Right atrium auricular region (tissue), 2 donors: Measurements from ENCODE around the gene HEXA. TPM values are rescaled to one million over a fixed set of nuclear protein-coding genes. Genes with fewer than 3 reads are reported as not detected.

ENCODE experiments used
- DNase-seq: peaks from one replicate; pipeline ENCODE4 v3.0.0-alpha.2; 2019; ENCODE audit warnings: low spot score
- H3K27ac ChIP-seq, 2 donors: fragments of 200-600 bp; sonication (generic); 1 replicate in 1 of 2; 2 replicates in 1 of 2; pipeline ENCODE4 v1.5.1; 2016 to 2019
- H3K27me3 ChIP-seq, 2 donors: fragments of 200-600 bp; sonication (generic); one replicate each; pipeline versions ENCODE4 v1.5.1 to v1.6.0; 2017 to 2019
- H3K36me3 ChIP-seq: fragments of 200-600 bp; sonication (generic); one replicate; pipeline ENCODE4 v1.5.1; 2016
- H3K4me1 ChIP-seq, 2 donors: fragments of 200-600 bp; sonication (generic); one replicate each; pipeline versions ENCODE4 v1.5.1 to v1.6.0; 2017 to 2019
- H3K4me3 ChIP-seq, 2 donors: fragments of 200-600 bp; sonication (generic); 1 replicate in 1 of 2; 2 replicates in 1 of 2; pipeline ENCODE4 v1.5.1; 2017 to 2019; ENCODE audit warnings: mild to moderate bottlenecking in 1 of 2, moderate library complexity in 1 of 2
- H3K9me3 ChIP-seq, 2 donors: fragments of 200-600 bp; sonication (generic); one replicate each; pipeline ENCODE4 v1.5.1; 2019
- CTCF ChIP-seq, 2 donors: fragments of 200-600 bp; sonication (generic); IDR thresholded peaks; one replicate each; pipeline ENCODE4 v1.5.1; 2019; ENCODE audit warnings: antibody characterized with exemption in 2 of 2
- total RNA-seq, 2 donors: library from RNA; depleted of rRNA; stranded (reverse); fragments of >200 nt; gene quantifications; one replicate each; pipeline ENCODE4 v1.1.0, GENCODE V29; 2016

The HEXA gene
- total RNA-seq, 2 donors from 2014 or later: 50.4 to 64.3 TPM

DNA sequence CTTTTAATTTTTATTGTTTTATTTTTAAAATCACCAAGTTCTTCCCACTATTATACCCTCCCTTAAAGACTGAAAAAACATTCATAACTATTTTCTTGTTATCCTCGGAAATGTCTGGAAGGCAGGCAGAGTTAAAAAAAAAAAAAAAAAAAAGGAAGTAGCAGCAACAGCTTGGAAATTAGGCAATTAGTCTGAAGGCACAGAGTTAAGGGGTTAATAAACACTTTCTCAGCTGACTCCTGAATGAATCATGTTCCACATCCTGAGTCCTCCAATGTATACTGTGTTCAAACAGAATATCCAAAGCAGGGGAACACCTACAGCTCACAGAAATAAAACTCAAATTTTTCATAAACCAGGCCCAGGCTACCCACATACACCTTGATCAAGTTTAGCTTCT lies 5.8 kb downstream of the HEXA start:
- Histone ChIP-seq H3K36me3 (no peaks in the 10 kb centered on the region), H3K9me3 (no peaks in the 10 kb centered on the region), H3K4me1 (peaks cover 0 to 28% of the 10 kb centered on the region in 2 donors), H3K27ac (no peak overlapping the region), H3K27me3 (no peaks in the 10 kb centered on the region), H3K4me3 (no peak overlapping the region)
- DNase-seq: no peak
- no peak for TF ChIP-seq CTCF (IDR thresholded peaks at IDR 0.05)

GRCh38 chr15:72368899-72369298 lies 6.9 kb downstream of the HEXA start:
- H3K4me3 ChIP-seq: no peak overlapping the region
- no peaks in the 10 kb centered on the region for H3K27me3 ChIP-seq
- no peaks in the 10 kb centered on the region for H3K36me3 ChIP-seq
- no peak for TF ChIP-seq CTCF (IDR thresholded peaks at IDR 0.05)
- peak; percentile 64 for DNase-seq
- H3K27ac ChIP-seq: no peak overlapping the region
- no peaks in the 10 kb centered on the region for H3K9me3 ChIP-seq
- peaks cover 0 to 17% of the 10 kb centered on the region in 2 donors for H3K4me1 ChIP-seq

DNA sequence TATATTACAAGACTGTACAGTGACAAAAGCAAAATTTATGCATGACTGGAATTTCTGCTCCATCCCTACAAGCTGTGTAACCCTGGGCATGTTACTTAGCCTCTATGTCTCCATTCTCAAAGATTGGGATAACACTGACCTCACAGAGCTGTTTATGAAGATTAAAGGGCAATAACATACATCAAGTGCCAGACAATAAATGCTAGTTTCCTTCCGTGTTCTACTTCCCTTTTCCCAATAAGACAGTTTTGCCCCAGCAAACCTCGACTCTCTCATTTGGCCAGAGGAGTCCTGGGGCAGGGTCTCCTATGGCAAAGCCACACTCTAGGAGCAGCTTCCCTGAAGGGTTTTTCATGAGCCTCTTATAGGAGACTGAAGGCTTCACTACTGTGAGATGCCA lies 7.5 kb downstream of the HEXA start:
- no peak overlapping the region for H3K4me3 ChIP-seq
- H3K27me3 ChIP-seq: no peaks in the 10 kb centered on the region
- H3K4me1 ChIP-seq: peaks cover 0 to 17% of the 10 kb centered on the region in 2 donors
- H3K36me3 ChIP-seq: no peaks in the 10 kb centered on the region
- no peak for DNase-seq
- no peak overlapping the region for H3K27ac ChIP-seq
- H3K9me3 ChIP-seq: no peaks in the 10 kb centered on the region
- no peak for TF ChIP-seq CTCF (IDR thresholded peaks at IDR 0.05)

- no peaks in the 10 kb centered on the region for H3K36me3 ChIP-seq
- no peak for DNase-seq
- H3K27ac ChIP-seq: no peak overlapping the region
- H3K9me3 ChIP-seq: no peaks in the 10 kb centered on the region
- peaks cover 0 to 16% of the 10 kb centered on the region in 2 donors for H3K4me1 ChIP-seq
- no peaks in the 10 kb centered on the region for H3K27me3 ChIP-seq
- no peak overlapping the region for H3K4me3 ChIP-seq
- TF ChIP-seq CTCF (IDR thresholded peaks at IDR 0.05): no peak
Observed at GRCh38 chr15:72365844-72366243, 10.0 kb downstream of the HEXA start.

GRCh38 chr15:72361176-72361575 lies 14.6 kb downstream of the HEXA start:
- no peaks in the 10 kb centered on the region for H3K27me3 ChIP-seq
- no peak overlapping the region for H3K27ac ChIP-seq
- no peak for TF ChIP-seq CTCF (IDR thresholded peaks at IDR 0.05)
- H3K4me1 ChIP-seq: peaks cover 0 to 31% of the 10 kb centered on the region in 2 donors
- peaks cover 8% of the 10 kb centered on the region for H3K36me3 ChIP-seq
- no peak for DNase-seq
- no peaks in the 10 kb centered on the region for H3K9me3 ChIP-seq
- no peak overlapping the region for H3K4me3 ChIP-seq

- no peaks in the 10 kb centered on the region for H3K27me3 ChIP-seq
- no peak overlapping the region for H3K4me3 ChIP-seq
- peaks cover 32% of the 10 kb centered on the region for H3K36me3 ChIP-seq
- no peak for TF ChIP-seq CTCF (IDR thresholded peaks at IDR 0.05)
- no peaks in the 10 kb centered on the region for H3K9me3 ChIP-seq
- peak; percentile 64 for DNase-seq
- H3K4me1 ChIP-seq: peaks cover 0 to 31% of the 10 kb centered on the region in 2 donors
- peak overlapping the region; percentile 2 to 16 for H3K27ac ChIP-seq
Observed at GRCh38 chr15:72358650-72359171, 17.1 kb downstream of the HEXA start.
